GM23248 (cell line): ENCODE measurements around the gene ARGLU1.

Experiments used
- EZH2 ChIP-seq: fragments of 200-600 bp; sonication (generic); IDR thresholded peaks from 2 replicates; pipeline ENCODE4 v1.6.1; 2018; ENCODE audit warnings: antibody characterized with exemption, mild to moderate bottlenecking; ENCODE audit not compliant: insufficient read depth, poor library complexity, severe bottlenecking
- EZH2phosphoT487 ChIP-seq: fragments of 200-600 bp; sonication (generic); IDR thresholded peaks from 2 replicates; pipeline ENCODE4 v1.6.1; 2018; ENCODE audit warnings: antibody characterized with exemption, moderate library complexity, mild to moderate bottlenecking, low read depth; ENCODE audit not compliant: insufficient read depth

GRCh38 chr13:106609116-106609515 lies 41.2 kb upstream of the ARGLU1 start:
- TF ChIP-seq EZH2: no peak
- no peak for TF ChIP-seq EZH2phosphoT487
